Measurements from ENCODE around the gene SPR.

Gene SPR

DNA sequence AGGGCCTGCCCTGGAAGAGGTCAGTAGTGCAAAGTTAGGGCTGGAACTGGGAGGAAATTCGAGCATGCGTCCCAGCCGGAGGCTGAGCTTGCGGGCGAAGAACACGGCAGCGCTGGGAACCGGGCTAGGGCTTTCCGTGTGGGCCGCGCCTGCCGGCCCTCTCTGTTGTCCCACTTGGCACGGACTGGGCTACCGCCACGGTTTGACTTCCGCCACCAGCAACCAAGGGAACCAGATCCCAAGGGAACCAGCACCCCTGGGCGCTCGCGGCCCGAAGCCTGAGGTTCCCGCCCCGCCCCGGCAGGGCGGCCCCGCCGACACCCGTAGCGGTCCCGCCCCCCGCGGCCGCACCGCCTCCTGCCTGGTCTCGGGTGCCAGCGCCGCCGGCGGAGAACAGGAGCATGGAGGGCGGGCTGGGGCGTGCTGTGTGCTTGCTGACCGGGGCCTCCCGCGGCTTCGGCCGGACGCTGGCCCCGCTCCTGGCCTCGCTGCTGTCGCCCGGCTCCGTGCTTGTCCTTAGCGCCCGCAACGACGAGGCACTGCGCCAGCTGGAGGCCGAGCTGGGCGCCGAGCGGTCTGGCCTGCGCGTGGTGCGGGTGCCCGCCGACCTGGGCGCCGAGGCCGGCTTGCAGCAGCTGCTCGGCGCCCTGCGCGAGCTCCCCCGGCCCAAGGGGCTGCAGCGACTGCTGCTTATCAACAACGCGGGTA is at the start of gene SPR:
Gene SPR (plus strand): TSS at position 377 of the 708 bp plus-strand sequence. CDS start 25 bp downstream, at position 402.
- peak; percentile 38 for DNase-seq

- DNase-seq = no peak
Measured at GRCh38 chr2:72840066-72840465, 47.1 kb upstream of the SPR start.

DNA sequence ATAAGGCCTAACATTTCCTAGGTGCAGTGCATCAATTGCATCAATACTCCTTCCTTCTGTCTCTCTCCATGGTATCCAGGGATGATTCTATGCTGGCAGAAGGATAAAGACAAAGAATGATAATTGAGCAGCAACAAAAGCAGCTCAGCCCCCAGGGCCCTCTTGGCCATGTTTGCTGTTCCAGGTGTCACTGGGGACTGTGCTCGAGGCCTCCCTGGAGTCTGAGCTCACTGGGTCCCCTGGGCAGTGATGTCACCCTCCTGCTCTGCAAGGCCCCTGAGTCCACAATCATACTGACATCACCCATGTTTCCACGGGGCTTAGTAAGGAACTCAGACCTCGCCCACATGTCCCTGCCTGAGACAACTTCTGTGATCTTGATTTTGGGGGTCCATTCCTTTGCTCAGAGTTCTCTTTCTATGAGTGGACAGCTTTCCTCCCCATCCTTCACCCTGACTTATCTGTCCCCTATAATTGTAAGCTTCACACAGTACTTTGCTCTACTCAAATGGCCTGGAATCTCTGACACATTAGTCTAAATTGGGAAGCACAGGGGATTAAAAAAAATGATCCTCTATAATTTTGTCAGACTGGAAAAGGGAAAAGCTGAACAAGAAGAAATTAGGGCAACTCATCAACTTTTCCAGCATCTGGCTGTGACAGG is 45.6 kb upstream of the SPR start:
- DNase-seq = no peak

- no peak for DNase-seq
Measured at GRCh38 chr2:72843301-72843700, 43.9 kb upstream of the SPR start.

GRCh38 chr2:72846171-72847095 is 40.8 kb upstream of the SPR start:
- no peak for DNase-seq

DNA sequence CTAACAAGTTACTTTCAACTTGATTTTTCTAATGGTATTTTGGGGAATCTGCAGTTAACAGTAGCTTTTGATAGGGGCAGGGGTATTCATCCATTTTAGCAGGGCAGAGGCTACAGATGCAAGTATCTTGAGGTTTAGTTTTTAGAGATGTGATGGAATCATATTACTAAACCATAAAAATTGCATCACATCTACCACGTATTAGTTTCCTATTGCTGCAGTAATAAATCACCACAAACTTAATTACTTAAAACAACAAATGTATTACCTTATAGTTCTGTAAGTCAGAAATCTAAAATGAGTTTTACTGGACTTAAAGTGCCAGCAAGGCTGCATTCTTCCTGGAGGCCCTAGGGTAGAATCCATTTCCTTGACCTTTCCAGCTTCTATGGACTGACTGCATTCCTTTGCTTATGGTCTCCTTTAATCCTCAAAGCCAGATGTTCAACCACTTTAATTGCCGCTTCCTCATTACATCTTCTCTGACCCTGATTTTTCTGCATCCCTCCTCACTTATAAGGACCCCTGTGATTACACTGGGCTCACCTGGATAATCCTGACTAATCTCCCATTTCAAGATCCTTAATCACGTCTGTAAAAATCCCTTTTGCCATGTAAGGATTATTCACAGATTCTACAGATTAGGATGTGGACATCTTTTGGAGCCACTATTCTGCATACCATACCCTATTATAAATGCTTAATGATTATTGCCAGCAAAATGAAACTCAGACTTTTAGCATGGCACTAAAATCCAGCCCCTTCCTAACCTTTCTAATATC is 39.5 kb upstream of the SPR start:
- no peak for DNase-seq

DNA sequence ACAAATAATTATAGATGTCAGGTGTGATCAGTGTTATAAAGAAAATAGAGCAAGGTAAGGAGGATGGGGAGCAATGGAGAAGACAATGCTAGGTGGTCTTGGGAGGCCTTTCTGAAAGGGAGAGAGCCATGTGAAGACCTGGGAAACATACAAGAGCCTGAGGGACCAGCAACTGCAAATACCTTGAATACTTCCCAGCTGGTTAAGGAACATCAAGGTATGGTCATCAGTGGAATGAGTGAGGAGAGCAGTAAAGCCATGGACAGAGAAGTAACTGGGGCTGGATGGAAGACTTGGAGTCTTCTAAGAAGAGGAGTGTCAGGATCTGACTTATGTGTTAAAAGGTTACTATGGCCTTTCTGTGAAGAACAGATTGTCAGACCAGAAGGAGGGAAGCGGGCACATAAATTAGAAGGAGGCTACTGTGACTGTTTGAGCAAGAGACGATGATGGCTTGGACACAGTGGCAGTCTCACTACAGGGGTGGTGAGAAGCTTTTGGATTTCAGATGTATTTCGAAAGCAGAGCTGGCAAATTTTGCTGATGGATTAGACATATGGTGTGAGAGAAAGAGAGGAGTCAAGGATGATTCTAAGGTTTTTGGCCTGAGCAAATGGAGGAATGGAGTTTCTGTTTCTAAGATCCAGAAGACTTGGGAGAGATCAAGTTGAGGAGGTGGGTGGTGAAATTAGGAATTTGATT is 38.6 kb upstream of the SPR start:
- DNase-seq = no peak

DNA sequence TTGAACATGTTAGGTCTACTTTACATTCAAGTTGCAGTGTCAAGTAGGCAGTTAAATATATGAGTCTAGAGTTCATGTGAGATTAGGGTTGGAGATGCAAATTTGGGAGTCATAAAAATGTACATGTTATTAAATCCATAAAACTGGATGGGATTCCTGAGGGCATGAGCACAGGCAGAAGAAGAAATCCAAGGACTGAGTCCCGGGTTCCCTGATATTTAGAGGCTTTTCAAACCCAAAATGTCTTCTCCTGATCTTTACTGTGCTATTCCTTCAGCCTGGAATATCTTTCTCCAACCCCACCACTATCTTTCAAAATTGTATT is 38.1 kb upstream of the SPR start:
- no peak for DNase-seq

- DNase-seq = no peak
Measured at GRCh38 chr2:72851333-72851732, 35.9 kb upstream of the SPR start.

GRCh38 chr2:72859831-72860262 is 27.4 kb upstream of the SPR start:
- no peak for DNase-seq

DNA sequence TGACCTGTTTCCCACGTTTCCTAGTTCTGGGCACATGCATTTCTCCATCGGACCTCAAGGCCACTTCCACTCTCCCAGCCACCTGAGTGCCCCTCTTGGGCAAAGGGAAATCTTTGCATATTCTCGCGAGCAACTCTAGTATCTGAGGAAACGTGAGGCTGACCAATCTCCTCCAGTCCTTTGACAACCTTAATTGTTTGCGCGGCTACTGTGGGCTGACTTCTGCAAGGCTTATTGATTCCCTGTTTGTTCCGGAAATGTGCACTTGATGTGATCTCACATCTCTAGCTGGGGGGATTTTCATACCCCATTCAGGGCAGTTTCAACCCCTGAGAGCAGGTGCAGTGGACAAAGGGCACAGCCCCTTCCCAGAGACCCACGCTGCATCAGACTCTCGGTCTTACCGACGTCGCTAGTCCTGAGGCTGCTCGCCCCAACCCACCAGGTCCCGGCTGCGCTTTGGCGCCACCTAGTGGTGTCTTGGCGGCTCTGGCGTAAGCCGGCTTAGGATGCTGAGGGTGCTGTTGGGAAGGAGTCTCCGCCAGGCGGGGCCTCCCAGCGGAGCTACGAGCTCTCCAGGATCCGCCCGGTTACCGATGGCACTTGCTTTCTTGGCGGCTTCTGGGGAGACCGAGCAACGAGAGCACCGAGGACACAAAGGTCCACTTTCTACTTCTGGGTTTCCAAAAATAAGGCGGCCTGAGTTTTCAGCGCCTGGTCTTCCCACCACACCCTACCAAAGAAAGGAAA is 24.8 kb upstream of the SPR start:
- DNase-seq = peak; percentile 72

DNA sequence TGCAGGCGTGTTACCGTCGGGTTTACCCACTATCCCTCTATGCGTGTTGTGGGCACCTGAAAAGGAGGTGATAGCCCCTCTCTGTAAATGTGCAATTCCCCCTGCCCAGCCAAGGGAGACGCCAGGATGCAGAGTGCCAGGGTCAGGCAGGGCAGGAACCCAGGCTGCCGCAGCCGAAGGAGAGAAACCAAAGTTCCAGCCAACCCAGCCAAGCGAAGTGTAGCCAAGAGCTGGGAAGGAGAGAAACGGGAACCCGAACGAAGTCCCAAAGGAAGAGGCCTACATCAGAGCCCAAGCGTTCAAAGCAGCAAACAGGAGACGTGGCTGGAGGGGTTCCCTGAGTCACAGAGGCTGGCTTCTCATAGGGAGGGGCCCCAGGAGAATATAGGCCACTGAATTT is 24.2 kb upstream of the SPR start:
- no peak for DNase-seq

DNA sequence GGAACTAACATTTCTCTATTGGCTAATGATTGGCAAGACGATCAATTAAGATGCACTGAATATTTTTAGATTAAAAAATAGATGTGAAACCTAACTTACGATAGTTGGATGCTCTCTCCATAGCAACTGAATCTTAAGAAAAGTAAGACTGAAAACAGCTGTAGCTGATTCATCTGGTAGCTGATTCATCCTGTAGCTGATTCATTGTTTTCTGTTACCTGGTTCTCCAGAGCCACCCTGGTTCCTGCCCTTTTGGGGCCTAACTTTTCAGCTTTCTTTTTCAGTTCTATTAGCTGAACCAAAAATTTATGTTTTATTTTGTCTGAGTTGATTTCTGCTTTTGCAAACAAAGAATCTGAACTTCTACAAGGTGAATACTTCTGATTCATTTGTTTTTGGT is 22.7 kb upstream of the SPR start:
- DNase-seq = no peak

DNA sequence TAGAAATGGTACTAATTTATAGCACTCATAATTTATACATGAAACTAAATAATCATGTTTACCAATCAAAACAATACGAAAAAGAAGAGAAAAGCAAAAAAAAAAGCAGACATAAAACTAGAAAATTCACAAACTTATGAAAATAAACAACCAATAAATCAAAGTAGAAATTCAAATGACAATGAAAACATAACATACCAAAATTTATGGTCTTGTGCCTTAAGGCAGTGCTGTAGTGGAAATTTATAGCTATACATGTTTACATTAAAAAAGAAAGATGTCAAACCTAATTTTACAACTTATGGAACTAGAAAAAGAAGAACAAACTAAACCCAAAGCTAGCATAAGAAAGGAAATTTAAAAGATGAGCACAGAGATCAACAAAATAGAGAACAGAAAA is 16.1 kb upstream of the SPR start:
- no peak for DNase-seq

- DNase-seq = no peak
Measured at GRCh38 chr2:72871880-72872279, 15.3 kb upstream of the SPR start.

- no peak for DNase-seq
Measured at GRCh38 chr2:72883356-72883962, 3.7 kb upstream of the SPR start.

DNA sequence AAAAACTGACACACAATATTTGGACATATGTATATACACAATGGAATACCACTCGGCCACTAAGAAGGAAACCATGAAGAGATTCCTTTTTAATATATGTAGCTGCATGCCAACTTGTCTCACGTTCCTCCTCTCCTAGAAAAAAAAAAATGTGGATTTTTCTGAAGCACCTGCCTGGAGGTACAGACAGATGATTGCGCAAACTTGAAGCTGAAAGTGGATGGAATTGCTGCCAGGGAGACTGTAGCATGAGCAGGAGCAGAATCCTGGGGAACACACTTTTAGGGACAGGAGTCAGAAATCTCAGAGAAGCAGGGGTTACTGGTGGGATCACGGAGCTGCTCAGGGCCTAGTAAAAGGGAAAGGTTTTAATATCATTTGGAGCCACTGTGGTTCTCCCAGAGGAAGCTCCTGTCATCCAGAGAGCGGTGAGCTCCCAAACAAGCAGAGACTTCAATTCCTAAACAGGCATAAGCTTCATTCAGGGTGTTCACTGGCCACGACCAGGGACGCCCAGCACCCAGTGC is 640 bp upstream of the SPR start:
- DNase-seq = no peak

- peak; percentile 46 for DNase-seq
Measured at GRCh38 chr2:72887740-72888437, 681 bp downstream of the SPR start.

- no peak for DNase-seq
Measured at GRCh38 chr2:72888438-72889202, 1.4 kb downstream of the SPR start.
